Heart right ventricle (tissue), 16 donors: ENCODE measurements around the gene AP2A2. TPM values are rescaled to one million over a fixed set of nuclear protein-coding genes. Genes with fewer than 3 reads are reported as not detected.

Source experiments
- ATAC-seq, 8 donors: fragments of 200-7000 bp; cut with Tn5 transposase; one replicate each; pipeline ENCODE4 v1.9.1; 2020; ENCODE audit warnings: mild to moderate bottlenecking in 8 of 8, moderate library complexity in 8 of 8, moderate number of reproducible peaks in 1 of 8
- DNase-seq, 2 donors: peaks; one replicate each; pipeline ENCODE4 v3.0.0-alpha.2; 2020
- H3K27ac ChIP-seq, 10 donors: fragments of 200-600 bp; sonication (generic) in 2 of 10; one replicate each; pipeline versions ENCODE4 v1.5.0 to v1.8.0; 2020 to 2022; ENCODE audit warnings: mild to moderate bottlenecking in 3 of 10
- H3K27me3 ChIP-seq, 7 donors: fragments of 200-600 bp; one replicate each; pipeline ENCODE4 v1.8.0; 2021 to 2022; ENCODE audit warnings: mild to moderate bottlenecking in 2 of 7
- H3K36me3 ChIP-seq, 9 donors: fragments of 200-600 bp; sonication (generic) in 1 of 9; one replicate each; pipeline versions ENCODE4 v1.5.0 to v1.8.0; 2020 to 2022; ENCODE audit warnings: mild to moderate bottlenecking in 2 of 9
- H3K4me1 ChIP-seq, 9 donors: fragments of 200-600 bp; sonication (generic) in 1 of 9; one replicate each; pipeline versions ENCODE4 v1.5.0 to v1.8.0; 2020 to 2022; ENCODE audit warnings: mild to moderate bottlenecking in 4 of 9
- H3K4me3 ChIP-seq, 10 donors: fragments of 200-600 bp; sonication (generic) in 2 of 10; one replicate each; pipeline versions ENCODE4 v1.5.0 to v1.8.0; 2020 to 2022; ENCODE audit warnings: mild to moderate bottlenecking in 7 of 10, moderate library complexity in 2 of 10
- H3K9me3 ChIP-seq, 11 donors: fragments of 200-600 bp in 10 of 11; sonication (generic) in 2 of 11; one replicate each; pipeline versions ENCODE4 v1.5.0 to v1.8.0; 2013 to 2022; ENCODE audit warnings: mild to moderate bottlenecking in 2 of 11, control low read depth in 1 of 11, moderate library complexity in 1 of 11
- WGBS, 2 donors: extraction: QIAGEN DNeasy Blood & Tissue Kit; methylation state at CpG; one replicate each; pipeline ENCODE4 v1.1.7; 2013; ENCODE audit warnings: inconsistent platforms in 1 of 2; 5-methylcytosine and 5-hydroxymethylcytosine counted together
- intact Hi-C, 10 donors: fragments of 100-400 bp; cut with DNase I; formaldehyde crosslinking; loops; one replicate each; pipeline versions ENCODE4 v1.11.1 to v1.14.2; 2022
- polyA plus RNA-seq, 2 donors: library from polyadenylated mRNA; stranded (reverse); fragments of 200-250 nt; gene quantifications; one replicate each; pipeline ENCODE4 v1.2.3, GENCODE V29; 2013
- total RNA-seq, 10 donors: library from RNA; stranded (reverse); fragmentation: NEBNext Ultra II Directional in 3 of 10; extraction: Animal tissue kit (Norgen Biotek cat#: 25700) in 3 of 10; gene quantifications; one replicate each; pipeline versions ENCODE4 v1.2.1 to v1.2.4, GENCODE V29; 2021 to 2023
- TF ChIP-seq, protein P1 (sequence below), 9 donors: fragments of 200-600 bp; sonication (generic) in 2 of 9; IDR thresholded peaks; one replicate each; pipeline versions ENCODE4 v1.5.0 to v1.8.0; 2021 to 2022; ENCODE audit warnings: antibody characterized with exemption in 9 of 9, mild to moderate bottlenecking in 5 of 9, moderate library complexity in 1 of 9
- donor health status: Arrhythmogenic right ventricular cardiomyopathy.
- donor health status: ischemic (EF 13 %, LVEDD 7.1; RV severe dilation, severe dysfunction).
- donor health status: healthy with polysubstance abuse.
- donor health status: DM: no; HTN: yes; CAD: no.
- donor health status: DM: no; HTN: no; CAD: no.
- donor health status: ischemic (EF 25% LVEDD 6.9; RV normal size, moderate dysfunction).
- donor health status: ischemic (EF 25% LVEDD 5.7; RV mildly dilated, moderate dysfunction).
- donor health status: healthy.
- donor health status: DM: yes; HTN: yes; CAD: no.
- donor health status: Ischemic cardiomyopathy.
- donor health status: ischemic (EF 35%, LVEDD 5.7; RV mildly dilated, moderate dysfunction).
- donor health status: nonischemic (EF 11% LVEDD 7.7; RV severe dilation, severe dysfunction).
- donor health status: DM: yes; HTN: yes; CAD: no.
- donor health status: PGD.
- donor health status: ischemic (EF 29% LVEDD 5.4; RV normal size, mild dysfunction).
- donor health status: nonischemic (EF 23%, LVEDD 6.1; RV moderate dilation, normal function).

The AP2A2 gene
- total and polyA plus RNA-seq, 12 donors, result 24.3 to 58.4 (median 37.4) TPM

DNA sequence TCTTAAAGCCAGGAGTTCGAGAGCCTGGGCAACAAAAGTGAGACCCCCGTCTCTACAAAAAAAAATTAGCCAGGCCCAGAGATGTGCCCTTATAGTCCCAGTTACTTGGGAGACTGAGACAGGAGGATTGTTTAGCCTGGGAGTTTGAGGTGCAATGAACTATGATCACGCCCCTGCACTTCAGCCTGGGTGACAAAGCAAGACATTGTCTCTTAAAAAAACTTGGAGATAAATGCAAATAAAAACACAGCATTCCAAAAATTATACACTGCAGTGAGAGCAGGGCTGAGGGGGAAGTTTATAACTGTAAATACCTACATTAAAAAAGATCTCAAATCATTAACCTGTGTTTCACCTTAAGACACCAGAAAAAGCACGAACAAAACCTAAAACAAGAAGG is 22.1 kb downstream of the AP2A2 start:
- intact Hi-C loops, result no loop called here
- H3K27ac ChIP-seq, result no peak overlapping the region
- no peak for ATAC-seq
- no peaks in the 10 kb centered on the region for H3K27me3 ChIP-seq
- TF ChIP-seq, protein P1, sequence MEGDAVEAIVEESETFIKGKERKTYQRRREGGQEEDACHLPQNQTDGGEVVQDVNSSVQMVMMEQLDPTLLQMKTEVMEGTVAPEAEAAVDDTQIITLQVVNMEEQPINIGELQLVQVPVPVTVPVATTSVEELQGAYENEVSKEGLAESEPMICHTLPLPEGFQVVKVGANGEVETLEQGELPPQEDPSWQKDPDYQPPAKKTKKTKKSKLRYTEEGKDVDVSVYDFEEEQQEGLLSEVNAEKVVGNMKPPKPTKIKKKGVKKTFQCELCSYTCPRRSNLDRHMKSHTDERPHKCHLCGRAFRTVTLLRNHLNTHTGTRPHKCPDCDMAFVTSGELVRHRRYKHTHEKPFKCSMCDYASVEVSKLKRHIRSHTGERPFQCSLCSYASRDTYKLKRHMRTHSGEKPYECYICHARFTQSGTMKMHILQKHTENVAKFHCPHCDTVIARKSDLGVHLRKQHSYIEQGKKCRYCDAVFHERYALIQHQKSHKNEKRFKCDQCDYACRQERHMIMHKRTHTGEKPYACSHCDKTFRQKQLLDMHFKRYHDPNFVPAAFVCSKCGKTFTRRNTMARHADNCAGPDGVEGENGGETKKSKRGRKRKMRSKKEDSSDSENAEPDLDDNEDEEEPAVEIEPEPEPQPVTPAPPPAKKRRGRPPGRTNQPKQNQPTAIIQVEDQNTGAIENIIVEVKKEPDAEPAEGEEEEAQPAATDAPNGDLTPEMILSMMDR (IDR thresholded peaks at IDR 0.05), result no peak
- peaks cover 0 to 15% (median 6%) of the 10 kb centered on the region in 11 donors for H3K9me3 ChIP-seq
- H3K4me1 ChIP-seq, result peaks cover 0 to 25% (median 4%) of the 10 kb centered on the region in 9 donors
- WGBS, 2 donors, result 95% methylated on average over 4 of the region's 4 CpGs
- H3K4me3 ChIP-seq, result no peak overlapping the region
- H3K36me3 ChIP-seq, result peaks cover 0 to 56% (median 6%) of the 10 kb centered on the region in 9 donors
- no peak for DNase-seq

DNA sequence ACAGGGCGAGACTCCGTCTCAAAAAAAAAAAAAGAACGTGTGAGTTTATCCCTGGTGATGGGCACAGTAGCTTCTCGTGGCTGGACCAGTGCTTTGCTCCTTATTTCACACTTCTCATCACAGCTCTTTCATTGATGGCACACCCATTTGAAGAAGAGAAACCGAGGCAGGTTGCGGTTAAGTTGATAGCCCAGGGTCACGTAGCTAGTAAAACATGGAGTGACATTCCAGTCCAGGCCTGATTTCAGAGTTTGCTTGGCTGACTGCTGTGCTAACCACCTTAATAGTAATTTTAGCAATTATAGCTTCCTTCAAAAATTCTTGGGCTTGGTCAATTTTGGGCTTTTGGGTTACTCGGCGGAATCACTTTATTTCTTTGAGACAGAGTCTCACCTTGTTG is 25.8 kb downstream of the AP2A2 start:
- intact Hi-C loops, result no loop called here
- peaks cover 0 to 15% (median 6%) of the 10 kb centered on the region in 11 donors for H3K9me3 ChIP-seq
- peaks cover 0 to 36% (median 0%) of the 10 kb centered on the region in 9 donors for H3K36me3 ChIP-seq
- H3K27ac ChIP-seq, result no peak overlapping the region
- ATAC-seq (no peak), DNase-seq (no peak)
- no peaks in the 10 kb centered on the region for H3K27me3 ChIP-seq
- TF ChIP-seq, protein P1 (IDR thresholded peaks at IDR 0.05), result no peak
- H3K4me3 ChIP-seq, result no peak overlapping the region
- 95 to 97% methylated on average over 9 of the region's 9 CpGs for WGBS, 2 donors
- peaks cover 0 to 36% (median 17%) of the 10 kb centered on the region in 9 donors for H3K4me1 ChIP-seq

DNA sequence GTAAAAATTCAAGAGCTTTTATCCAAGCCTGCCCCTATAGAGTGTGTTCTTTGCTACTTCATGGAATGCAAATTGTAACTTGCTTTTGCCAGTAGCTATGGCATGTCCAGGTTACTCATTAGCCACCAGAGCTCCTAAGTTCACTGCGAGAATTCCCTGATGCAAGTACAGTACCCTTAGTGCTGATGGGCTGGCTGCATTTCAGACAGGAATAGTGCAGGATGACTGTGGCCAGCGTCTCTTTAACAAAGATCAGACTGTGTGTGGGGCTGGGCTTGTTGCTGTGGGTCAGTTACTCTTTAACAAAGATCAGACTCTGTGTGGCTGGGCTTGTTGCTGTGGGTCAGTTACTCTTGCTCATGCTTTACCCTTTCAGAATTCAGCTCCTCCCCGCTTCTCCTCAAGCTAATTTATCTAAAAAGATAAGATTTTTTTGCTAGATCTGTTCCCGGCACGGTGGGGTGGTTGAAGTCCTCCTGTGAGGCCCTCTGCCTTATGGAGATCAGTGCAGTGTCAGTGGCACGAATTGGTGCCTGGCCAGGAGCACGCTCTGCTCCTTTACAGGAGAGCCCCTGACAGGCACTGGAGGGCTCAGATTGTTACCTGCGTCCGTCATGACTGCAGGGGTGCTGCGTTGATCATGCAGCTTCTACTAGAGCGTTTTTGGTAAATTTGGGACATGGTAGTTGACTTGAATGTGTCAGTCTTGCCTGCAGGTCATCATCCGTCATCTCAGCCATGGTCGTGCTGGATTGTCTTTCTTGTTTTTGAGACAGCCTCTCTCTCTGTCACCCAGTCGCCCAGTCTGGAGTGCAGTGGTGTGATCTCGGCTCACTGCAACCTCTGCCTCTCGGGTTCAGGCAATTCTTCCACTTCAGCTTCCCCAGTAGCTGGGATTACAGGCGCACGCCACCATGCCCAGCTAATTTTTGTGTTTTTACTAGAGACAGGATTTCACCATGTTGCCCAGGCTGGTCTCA is 27.0 kb downstream of the AP2A2 start:
- no peak overlapping the region for H3K4me3 ChIP-seq
- DNase-seq (no peak), ATAC-seq (peak in 4 of 8 donors; percentile 34 to 64 (median 51))
- peaks cover 0 to 15% (median 6%) of the 10 kb centered on the region in 11 donors for H3K9me3 ChIP-seq
- TF ChIP-seq, protein P1 (IDR thresholded peaks at IDR 0.05), result no peak
- H3K27me3 ChIP-seq, result no peaks in the 10 kb centered on the region
- H3K36me3 ChIP-seq, result peaks cover 0 to 31% (median 0%) of the 10 kb centered on the region in 9 donors
- H3K4me1 ChIP-seq, result peaks cover 0 to 39% (median 17%) of the 10 kb centered on the region in 9 donors
- 78% methylated on average over 18 of the region's 18 CpGs for WGBS, 2 donors
- intact Hi-C loops, result no loop called here
- H3K27ac ChIP-seq, result no peak overlapping the region

DNA sequence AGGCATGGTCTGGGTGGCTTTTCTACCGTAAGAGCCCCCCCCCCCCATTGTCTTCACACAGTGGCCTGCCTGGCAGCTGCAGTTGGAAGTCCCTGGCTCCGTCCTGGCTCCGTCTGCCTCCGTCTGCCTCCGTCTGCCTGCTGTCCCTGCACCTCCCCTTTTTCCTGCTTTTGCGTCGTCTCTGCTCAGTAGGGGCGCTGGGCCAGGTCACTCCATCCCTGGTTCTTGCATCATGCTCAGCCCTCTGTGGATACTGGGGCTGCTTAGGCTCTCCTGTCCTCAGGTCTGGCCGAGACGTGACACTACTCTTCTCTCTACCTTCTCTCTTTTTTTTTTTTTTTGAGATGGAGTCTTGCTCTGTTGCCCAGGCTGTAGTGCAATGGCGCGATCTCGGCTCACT is 27.8 kb downstream of the AP2A2 start:
- no peak for DNase-seq
- Histone ChIP-seq H3K4me1 (peaks cover 0 to 39% (median 17%) of the 10 kb centered on the region in 9 donors), H3K4me3 (no peak overlapping the region), H3K27me3 (no peaks in the 10 kb centered on the region), H3K36me3 (peaks cover 0 to 31% (median 0%) of the 10 kb centered on the region in 9 donors), H3K9me3 (peaks cover 0 to 15% (median 6%) of the 10 kb centered on the region in 11 donors), H3K27ac (no peak overlapping the region)
- intact Hi-C loops, result no loop called here
- WGBS, 2 donors, result 68 to 75% methylated on average over 13 of the region's 13 CpGs
- ATAC-seq, result peak in 2 of 8 donors; percentile 43 to 70
- TF ChIP-seq, protein P1 (IDR thresholded peaks at IDR 0.05), result no peak
